Endothelial cell of umbilical vein (primary cell): Measurements from ENCODE around the gene PSPN. TPM values are rescaled to one million over a fixed set of nuclear protein-coding genes. Genes with fewer than 3 reads are reported as not detected.

ENCODE experiments used
- BruUV-seq: library from RNA; stranded (reverse); fragments of 400-500 nt; replicated peaks from 2 replicates; lab custom pipeline; 2021; lab: Mats Ljungman, UMichigan
- CTCF ChIA-PET: fragments of 300-600, 350-600 bp; sonication (Branson Sonifier 250); formaldehyde crosslinking; loops from one replicate; lab custom pipeline; 2021; ENCODE audit warnings: antibody characterized with exemption, inconsistent platforms; lab: Charles Lee
- POLR2A ChIA-PET: fragments of 300-600, 350-600 bp; sonication (Branson Sonifier 250); formaldehyde crosslinking; loops from one replicate; lab custom pipeline; 2021; ENCODE audit warnings: antibody characterized with exemption, inconsistent platforms; lab: Charles Lee
- DNase-seq: peaks from one replicate; pipeline ENCODE4 v3.0.0-alpha.2; 2011; ENCODE audit warnings: low read depth, low spot score
- FAIRE-seq: peaks from 2 replicates; lab custom pipeline; 2011; peaks lifted over from hg19 to GRCh38; lab: Jason Lieb, UNC
- H2AFZ ChIP-seq: 2 replicates; pipeline ENCODE4 v1.6.0; 2012; ENCODE audit warnings: low read depth, low read length, control low read depth, inconsistent platforms
- H3K27ac ChIP-seq: 2 replicates; pipeline ENCODE4 v1.5.1; 2011; ENCODE audit warnings: low read depth, mild to moderate bottlenecking, control low read depth, low read length, moderate library complexity; ENCODE audit not compliant: insufficient read depth
- H3K27me3 ChIP-seq, 2 experiments: 2 replicates each; pipeline versions ENCODE4 v1.6.0 to v1.6.1; 2011; ENCODE audit warnings: low read length in 2 of 2, mixed read lengths in 1 of 2; ENCODE audit not compliant: control insufficient read depth in 2 of 2, insufficient read depth in 2 of 2
- H3K36me3 ChIP-seq, 2 experiments: 2 replicates in 1 of 2; 3 replicates in 1 of 2; pipeline ENCODE4 v1.5.1; 2011; ENCODE audit warnings: low read length in 2 of 2, mild to moderate bottlenecking in 1 of 2, moderate library complexity in 1 of 2; ENCODE audit not compliant: control insufficient read depth in 2 of 2, insufficient read depth in 2 of 2; ENCODE audit errors: extremely low read depth in 1 of 2
- H3K4me1 ChIP-seq: 3 replicates; pipeline ENCODE4 v1.5.1; 2011; ENCODE audit warnings: mild to moderate bottlenecking, low read length; ENCODE audit not compliant: control insufficient read depth, insufficient read depth; ENCODE audit errors: extremely low read depth
- H3K4me2 ChIP-seq: 2 replicates; pipeline ENCODE4 v1.6.1; 2011; ENCODE audit warnings: low read length, control low read depth, mixed read lengths; ENCODE audit not compliant: insufficient read depth
- H3K4me3 ChIP-seq, 3 experiments: fragments of 200-600 bp in 1 of 3; sonication (generic), shearing (Covaris generic) in 1 of 3; replicated peaks in 1 of 3; 2 replicates each; pipeline ENCODE4 v1.5.1; 2011 to 2016; ENCODE audit warnings: control low read depth in 3 of 3, low read length in 3 of 3, mild to moderate bottlenecking in 2 of 3, inconsistent platforms in 1 of 3, low read depth in 1 of 3, moderate library complexity in 1 of 3; ENCODE audit not compliant: insufficient read depth in 1 of 3
- H3K79me2 ChIP-seq: 2 replicates; pipeline ENCODE4 v1.6.0; 2012; ENCODE audit warnings: low read length, inconsistent platforms; ENCODE audit not compliant: control insufficient read depth, insufficient read depth
- H3K9ac ChIP-seq: replicated peaks from 2 replicates; pipeline ENCODE3; 2011; ENCODE audit warnings: low read length, control low read depth; ENCODE audit not compliant: insufficient read depth; ENCODE audit errors: extremely low read depth
- H3K9me1 ChIP-seq: replicated peaks from 3 replicates; pipeline ENCODE4 v1.6.0; 2011; ENCODE audit warnings: mild to moderate bottlenecking, low read length; ENCODE audit not compliant: control insufficient read depth, insufficient read depth; ENCODE audit errors: extremely low read depth
- H3K9me3 ChIP-seq: replicated peaks from 2 replicates; pipeline ENCODE4 v1.5.1; 2012; ENCODE audit warnings: low read length, inconsistent platforms; ENCODE audit not compliant: control insufficient read depth, insufficient read depth
- H4K20me1 ChIP-seq: replicated peaks from 2 replicates; pipeline ENCODE3; 2011; ENCODE audit warnings: mild to moderate bottlenecking, low read length; ENCODE audit not compliant: control insufficient read depth, insufficient read depth; ENCODE audit errors: extremely low read depth
- EZH2 ChIP-seq: IDR thresholded peaks from 2 replicates; pipeline ENCODE4 v1.6.1; 2012; ENCODE audit warnings: borderline replicate concordance, low read depth, mild to moderate bottlenecking, moderate library complexity, low read length, inconsistent platforms; ENCODE audit not compliant: severe bottlenecking
- FOS ChIP-seq: IDR thresholded peaks from 2 replicates; pipeline ENCODE4 v1.6.1; 2011; ENCODE audit warnings: mild to moderate bottlenecking, low read length, moderate library complexity, borderline replicate concordance; ENCODE audit not compliant: insufficient read depth
- GATA2 ChIP-seq: IDR thresholded peaks from 2 replicates; pipeline ENCODE4 v1.7.0; 2011; ENCODE audit warnings: low read depth, mild to moderate bottlenecking, moderate library complexity, mixed read lengths, low read length; ENCODE audit not compliant: insufficient read length, insufficient read depth
- JUN ChIP-seq: IDR thresholded peaks from 2 replicates; pipeline ENCODE4 v1.6.1; 2011; ENCODE audit warnings: borderline replicate concordance, low read depth; ENCODE audit not compliant: insufficient read length, insufficient read depth
- MYC ChIP-seq: IDR thresholded peaks from one replicate; pipeline ENCODE4 v1.6.1; 2011; ENCODE audit warnings: mild to moderate bottlenecking, low read depth, low read length
- POLR2A ChIP-seq: IDR thresholded peaks from 2 replicates; pipeline ENCODE4 v1.6.1; 2012; ENCODE audit warnings: low read depth, mild to moderate bottlenecking, control low read depth, low read length
- POLR2AphosphoS5 ChIP-seq: IDR thresholded peaks from 2 replicates; pipeline ENCODE4 v1.6.1; 2012; ENCODE audit warnings: low read depth, mild to moderate bottlenecking, control low read depth, low read length, moderate library complexity; ENCODE audit not compliant: insufficient read depth
- dilution Hi-C: fragments of 300-500 bp; cut with MboI; formaldehyde crosslinking; loops from one replicate; pipeline ENCODE4 v1.15.0; 2019; ENCODE audit warnings: low sequenced_read_pairs; ENCODE audit not compliant: extremely low pct_ligation_motif_present
- intact Hi-C: fragments of 100-400 bp; cut with micrococcal nuclease; formaldehyde crosslinking; loops from one replicate; pipeline ENCODE4 v1.10.0; 2022
- polyA plus RNA-seq, 4 experiments: library from polyadenylated mRNA; depleted of rRNA in 3 of 4; stranded (reverse) in 3 of 4; unstranded in 1 of 4; fragments of >200 nt; gene quantifications; 2 replicates each; pipeline versions ENCODE4 v1.2.1 to v1.2.3, GENCODE V29; 2011 to 2012; ENCODE audit warnings: missing spikeins in 1 of 4
- total RNA-seq: library from RNA; stranded (reverse); gene quantifications from 2 replicates; pipeline ENCODE4 v1.2.3, GENCODE V29; 2021
- TF ChIP-seq, protein P1 (sequence below), 2 donors: IDR thresholded peaks; 1 replicate in 1 of 2; 2 replicates in 1 of 2; pipeline ENCODE4 v1.5.1; 2011; ENCODE audit warnings: low read length in 2 of 2, mild to moderate bottlenecking in 2 of 2, moderate library complexity in 2 of 2, control low read depth in 1 of 2, inconsistent platforms in 1 of 2, low read depth in 1 of 2; ENCODE audit not compliant: insufficient read depth in 1 of 2; ENCODE audit errors: extremely low read depth in 1 of 2
- TF ChIP-seq, protein P2 (sequence below): IDR thresholded peaks from 2 replicates; pipeline ENCODE4 v1.6.1; 2011; ENCODE audit not compliant: insufficient read depth, insufficient read length

The PSPN gene
- total and polyA plus RNA-seq, 2 donors (not counting 3 experiments of a cell fraction or from before 2014, with no cell fraction given): 0.84 to 1.0 TPM

DNA sequence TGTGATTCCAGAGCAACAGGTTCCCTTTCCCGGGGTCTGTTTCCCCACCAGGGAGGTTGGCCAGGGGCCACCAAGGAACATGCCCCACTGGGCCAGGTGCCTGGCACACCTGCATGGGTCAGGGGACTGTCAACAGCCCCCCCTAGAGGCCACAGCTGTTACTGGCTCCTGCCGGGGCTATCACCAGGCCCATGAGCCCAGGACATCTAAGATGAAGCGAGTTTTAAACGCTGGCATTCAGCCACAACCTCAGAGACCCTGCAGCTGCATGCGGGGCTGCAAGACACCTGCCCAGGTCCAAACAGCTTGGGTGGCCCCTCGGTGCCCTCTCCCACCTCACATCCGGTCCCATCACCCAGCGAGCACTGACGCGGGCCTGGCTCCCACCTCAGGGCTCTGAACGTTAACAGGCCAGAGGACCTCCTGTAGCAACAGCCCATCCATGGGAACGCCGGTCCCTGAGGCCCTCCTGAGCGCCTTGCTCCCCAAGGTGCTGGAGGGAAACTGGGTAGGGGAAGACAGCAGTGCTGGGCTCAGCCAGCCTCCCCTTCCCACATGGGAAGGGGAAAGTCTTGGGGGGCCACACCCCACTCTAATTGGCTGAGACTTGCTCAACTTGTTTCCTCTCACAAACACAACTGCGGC, 36.8 kb upstream of the PSPN start:
- Histone ChIP-seq H3K4me2 (no peak overlapping the region), H3K9me3 (no peaks in the 10 kb centered on the region), H4K20me1 (no peaks in the 10 kb centered on the region), H3K79me2 (no peaks in the 10 kb centered on the region), H3K36me3 (peaks cover 14 to 28% of the 10 kb centered on the region in 2 experiments), H3K27me3 (no peaks in the 10 kb centered on the region), H3K9ac (no peak overlapping the region), H3K27ac (no peak overlapping the region), H3K9me1 (no peaks in the 10 kb centered on the region), H3K4me3 (no peak overlapping the region), H2AFZ (no peak overlapping the region), H3K4me1 (no peaks in the 10 kb centered on the region)
- TF ChIP-seq EZH2 (no peak), JUN (no peak), POLR2A (peak; percentile 14), MYC (no peak), GATA2 (no peak), POLR2AphosphoS5 (peak; percentile 23), FOS (no peak)
- TF ChIP-seq, protein P1, sequence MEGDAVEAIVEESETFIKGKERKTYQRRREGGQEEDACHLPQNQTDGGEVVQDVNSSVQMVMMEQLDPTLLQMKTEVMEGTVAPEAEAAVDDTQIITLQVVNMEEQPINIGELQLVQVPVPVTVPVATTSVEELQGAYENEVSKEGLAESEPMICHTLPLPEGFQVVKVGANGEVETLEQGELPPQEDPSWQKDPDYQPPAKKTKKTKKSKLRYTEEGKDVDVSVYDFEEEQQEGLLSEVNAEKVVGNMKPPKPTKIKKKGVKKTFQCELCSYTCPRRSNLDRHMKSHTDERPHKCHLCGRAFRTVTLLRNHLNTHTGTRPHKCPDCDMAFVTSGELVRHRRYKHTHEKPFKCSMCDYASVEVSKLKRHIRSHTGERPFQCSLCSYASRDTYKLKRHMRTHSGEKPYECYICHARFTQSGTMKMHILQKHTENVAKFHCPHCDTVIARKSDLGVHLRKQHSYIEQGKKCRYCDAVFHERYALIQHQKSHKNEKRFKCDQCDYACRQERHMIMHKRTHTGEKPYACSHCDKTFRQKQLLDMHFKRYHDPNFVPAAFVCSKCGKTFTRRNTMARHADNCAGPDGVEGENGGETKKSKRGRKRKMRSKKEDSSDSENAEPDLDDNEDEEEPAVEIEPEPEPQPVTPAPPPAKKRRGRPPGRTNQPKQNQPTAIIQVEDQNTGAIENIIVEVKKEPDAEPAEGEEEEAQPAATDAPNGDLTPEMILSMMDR (IDR thresholded peaks at IDR 0.05; ENCODE audit: extremely low read depth in 1 of 2, insufficient read depth in 1 of 2, low read depth in 1 of 2, low read length in 2 of 2): peak; percentile 49 to 72
- TF ChIP-seq, protein P2, sequence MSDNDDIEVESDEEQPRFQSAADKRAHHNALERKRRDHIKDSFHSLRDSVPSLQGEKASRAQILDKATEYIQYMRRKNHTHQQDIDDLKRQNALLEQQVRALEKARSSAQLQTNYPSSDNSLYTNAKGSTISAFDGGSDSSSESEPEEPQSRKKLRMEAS: no peak
- intact Hi-C loops: no loop called here
- ChIA-PET POLR2A (no interaction called here), CTCF (interaction anchor here (1.0 kb wide), 1 partner anchor 12 kb away, joined by 5 read pairs; the partner anchor contains the start of gene KHSRP)
- FAIRE-seq (no peak), DNase-seq (no peak)
- no TSS peak for BruUV-seq
- dilution Hi-C loops: no loop called here
